Ovary (tissue), 9 donors: ENCODE data around the gene FLNB. TPM values are rescaled to one million over a fixed set of nuclear protein-coding genes. Genes with fewer than 3 reads are reported as not detected.

ENCODE experiments used
- DNase-seq, 5 donors: peaks; one replicate each; pipeline ENCODE4 v3.0.0-alpha.2; 2019 to 2020
- H3K27ac ChIP-seq, 2 donors: fragments of 200-600 bp; one replicate each; pipeline versions ENCODE4 v1.5.1 to v1.8.0; 2019 to 2022
- H3K27me3 ChIP-seq: fragments of 200-600 bp; one replicate; pipeline ENCODE4 v1.8.0; 2022
- H3K36me3 ChIP-seq: fragments of 200-600 bp; sonication (generic); one replicate; pipeline ENCODE4 v1.5.1; 2019
- H3K4me1 ChIP-seq: one replicate; pipeline ENCODE4 v1.8.1; 2013; ENCODE audit warnings: mild to moderate bottlenecking, moderate library complexity; ENCODE audit not compliant: insufficient read depth
- H3K4me3 ChIP-seq: fragments of 200-600 bp; sonication (generic); one replicate; pipeline ENCODE4 v1.5.1; 2017
- H3K9me3 ChIP-seq, 2 donors: fragments of 200-600 bp in 1 of 2; sonication (generic) in 1 of 2; one replicate each; pipeline versions ENCODE4 v1.5.1 to v1.8.1; 2013 to 2019; ENCODE audit warnings: mild to moderate bottlenecking in 1 of 2, moderate library complexity in 1 of 2
- EP300 ChIP-seq: sonication (generic); formaldehyde crosslinking; IDR thresholded peaks from one replicate; pipeline ENCODE4 v1.6.1; 2017; ENCODE audit warnings: antibody characterized with exemption
- POLR2A ChIP-seq: fragments of 450-650 bp; IDR thresholded peaks from one replicate; pipeline ENCODE4 v1.6.1; 2017; ENCODE audit warnings: antibody characterized with exemption, mild to moderate bottlenecking, moderate library complexity
- WGBS, 3 donors: extraction: QIAGEN DNeasy Blood & Tissue Kit in 1 of 3; methylation state at CpG; one replicate each; pipeline versions ENCODE4 v1.1.5 to v1.1.7; 2013 to 2017; 5-methylcytosine and 5-hydroxymethylcytosine counted together
- intact Hi-C, 4 donors: fragments of 100-400 bp; cut with DNase I; formaldehyde crosslinking; loops; one replicate each; pipeline versions ENCODE4 v1.11.0 to v1.15.1; 2022 to 2023
- polyA plus RNA-seq, 2 donors: library from polyadenylated mRNA; stranded (reverse); fragments of 200-250 nt in 1 of 2; fragments of 350-450 nt in 1 of 2; fragmentation: Illumina TruSeq in 1 of 2; extraction: RNeasy Lipid Tissue Mini Kit (QIAGEN cat#74804) in 1 of 2; gene quantifications; one replicate each; pipeline ENCODE4 v1.2.3, GENCODE V29; 2013 to 2014
- total RNA-seq, 7 donors: library from RNA; depleted of rRNA in 2 of 7; stranded (reverse); fragments of >200 nt in 2 of 7; fragmentation: NEBNext Ultra II Directional in 3 of 7; extraction: Animal tissue kit (Norgen Biotek cat#: 25700) in 3 of 7; gene quantifications; one replicate each; pipeline versions ENCODE4 v1.1.0 to v1.2.4, GENCODE V29; 2016 to 2023
- TF ChIP-seq, protein P1 (sequence below), 3 donors: fragments of 450-650 bp in 2 of 3; fragments of 200-600 bp in 1 of 3; IDR thresholded peaks; one replicate each; pipeline versions ENCODE4 v1.5.1 to v1.8.0; 2016 to 2022; ENCODE audit warnings: antibody characterized with exemption in 3 of 3, mild to moderate bottlenecking in 1 of 3
- donor health status: DM: no; HTN: no; CAD: no; lungs with moderate emphysema.
- donor health status: DM: no; HTN: no; CAD: no.
- donor health status: Bipolar disorder and iron deficiency.
- donor health status: DM: yes; HTN: yes; CAD: no.
- donor health status: DM: no; HTN: no; CAD: no.
- donor health status: DM: yes; HTN: yes; CAD: no.

FLNB gene
- total and polyA plus RNA-seq, 9 donors: 51.9 to 190 (median 126) TPM

GRCh38 chr3:58191361-58191991 is 183.3 kb downstream of the FLNB start:
- Histone ChIP-seq H3K9me3 (no peaks in the 10 kb centered on the region), H3K27ac (no peak overlapping the region), H3K4me1 (no peaks in the 10 kb centered on the region), H3K27me3 (no peaks in the 10 kb centered on the region), H3K36me3 (no peaks in the 10 kb centered on the region), H3K4me3 (no peak overlapping the region)
- TF ChIP-seq POLR2A (no peak), EP300 (no peak)
- TF ChIP-seq, protein P1, sequence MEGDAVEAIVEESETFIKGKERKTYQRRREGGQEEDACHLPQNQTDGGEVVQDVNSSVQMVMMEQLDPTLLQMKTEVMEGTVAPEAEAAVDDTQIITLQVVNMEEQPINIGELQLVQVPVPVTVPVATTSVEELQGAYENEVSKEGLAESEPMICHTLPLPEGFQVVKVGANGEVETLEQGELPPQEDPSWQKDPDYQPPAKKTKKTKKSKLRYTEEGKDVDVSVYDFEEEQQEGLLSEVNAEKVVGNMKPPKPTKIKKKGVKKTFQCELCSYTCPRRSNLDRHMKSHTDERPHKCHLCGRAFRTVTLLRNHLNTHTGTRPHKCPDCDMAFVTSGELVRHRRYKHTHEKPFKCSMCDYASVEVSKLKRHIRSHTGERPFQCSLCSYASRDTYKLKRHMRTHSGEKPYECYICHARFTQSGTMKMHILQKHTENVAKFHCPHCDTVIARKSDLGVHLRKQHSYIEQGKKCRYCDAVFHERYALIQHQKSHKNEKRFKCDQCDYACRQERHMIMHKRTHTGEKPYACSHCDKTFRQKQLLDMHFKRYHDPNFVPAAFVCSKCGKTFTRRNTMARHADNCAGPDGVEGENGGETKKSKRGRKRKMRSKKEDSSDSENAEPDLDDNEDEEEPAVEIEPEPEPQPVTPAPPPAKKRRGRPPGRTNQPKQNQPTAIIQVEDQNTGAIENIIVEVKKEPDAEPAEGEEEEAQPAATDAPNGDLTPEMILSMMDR (IDR thresholded peaks at IDR 0.05): no peak
- 68 to 75% (median 70%) methylated on average over 10 of the region's 10 CpGs for WGBS, 3 donors
- intact Hi-C loops: loop anchor here in 1 of 4 donors (10.0 kb wide), 1 partner anchor 343 kb away; the partner anchor contains the start of gene ACOX2
- no peak for DNase-seq

DNA sequence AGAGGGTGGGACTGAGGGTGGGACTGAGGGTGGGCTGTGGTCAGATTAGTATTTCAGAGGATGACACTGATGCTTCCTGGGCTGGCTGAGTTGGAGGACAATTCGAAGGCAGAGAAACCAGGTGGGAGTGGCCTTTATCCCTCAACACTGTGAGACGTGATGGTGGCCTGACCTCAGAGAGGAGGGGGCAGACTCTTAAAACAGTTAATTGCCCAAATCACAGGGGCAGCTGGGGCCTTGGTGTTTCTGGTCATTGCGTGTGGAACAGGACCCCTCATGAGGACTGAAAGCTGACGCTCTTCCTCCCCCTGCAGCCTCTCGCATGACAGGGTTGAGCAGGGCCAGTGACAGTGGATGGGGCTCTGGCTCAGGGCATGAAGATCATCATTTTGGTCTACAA is 183.8 kb downstream of the FLNB start:
- no peaks in the 10 kb centered on the region for H3K4me1 ChIP-seq
- H3K36me3 ChIP-seq: no peaks in the 10 kb centered on the region
- intact Hi-C loops: loop anchor here in 1 of 4 donors (10.0 kb wide), 1 partner anchor 343 kb away; the partner anchor contains the start of gene ACOX2
- DNase-seq: no peak
- H3K27me3 ChIP-seq: no peaks in the 10 kb centered on the region
- TF ChIP-seq, protein P1 (IDR thresholded peaks at IDR 0.05): no peak
- TF ChIP-seq POLR2A (no peak), EP300 (no peak)
- no peaks in the 10 kb centered on the region for H3K9me3 ChIP-seq
- H3K27ac ChIP-seq: no peak overlapping the region
- WGBS, 3 donors: 64 to 82% (median 80%) methylated on average over 5 of the region's 5 CpGs
- no peak overlapping the region for H3K4me3 ChIP-seq

DNA sequence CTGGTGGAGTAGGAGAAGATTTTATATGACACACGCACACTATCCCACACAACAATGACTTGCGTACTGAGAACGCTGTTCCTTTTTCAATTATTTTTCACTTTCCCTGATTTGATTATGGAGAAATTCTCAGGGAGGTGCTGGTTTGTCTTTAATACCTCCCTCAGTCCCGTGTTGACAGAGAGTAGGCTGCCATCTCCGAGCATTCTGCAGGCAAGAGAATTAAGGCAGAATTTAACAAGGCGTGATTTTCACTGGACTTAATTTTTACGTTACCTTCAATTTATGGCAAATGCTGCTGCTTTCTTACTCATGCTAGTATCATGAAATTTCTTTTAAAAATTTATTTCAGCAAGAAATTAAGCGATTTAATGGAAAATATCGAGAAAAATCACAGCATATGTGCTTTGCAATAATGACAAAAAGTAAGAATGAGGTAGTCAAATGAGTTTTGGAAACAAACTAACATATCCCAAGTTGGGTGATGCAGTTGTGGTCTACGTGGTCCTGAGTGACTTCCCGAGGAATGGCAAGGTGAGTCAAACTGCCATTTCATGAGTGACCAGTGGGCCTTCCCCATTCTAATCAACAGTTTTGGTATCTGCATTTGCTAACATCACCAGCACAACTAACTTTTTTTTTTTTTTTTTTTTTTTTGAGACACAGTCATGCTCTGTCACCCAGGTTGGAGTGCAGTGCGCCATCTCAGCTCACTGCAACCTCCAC is 185.6 kb downstream of the FLNB start:
- H3K36me3 ChIP-seq: no peaks in the 10 kb centered on the region
- TF ChIP-seq POLR2A (no peak), EP300 (no peak)
- TF ChIP-seq, protein P1 (IDR thresholded peaks at IDR 0.05): no peak
- H3K9me3 ChIP-seq: no peaks in the 10 kb centered on the region
- 86 to 96% (median 95%) methylated on average over 12 of the region's 12 CpGs for WGBS, 3 donors
- no peak overlapping the region for H3K4me3 ChIP-seq
- DNase-seq: no peak
- no peak overlapping the region for H3K27ac ChIP-seq
- peaks cover 4% of the 10 kb centered on the region for H3K4me1 ChIP-seq
- intact Hi-C loops: loop anchor here in 1 of 4 donors (10.0 kb wide), 1 partner anchor 341 kb away; the partner anchor contains the start of gene ACOX2
- no peaks in the 10 kb centered on the region for H3K27me3 ChIP-seq

DNA sequence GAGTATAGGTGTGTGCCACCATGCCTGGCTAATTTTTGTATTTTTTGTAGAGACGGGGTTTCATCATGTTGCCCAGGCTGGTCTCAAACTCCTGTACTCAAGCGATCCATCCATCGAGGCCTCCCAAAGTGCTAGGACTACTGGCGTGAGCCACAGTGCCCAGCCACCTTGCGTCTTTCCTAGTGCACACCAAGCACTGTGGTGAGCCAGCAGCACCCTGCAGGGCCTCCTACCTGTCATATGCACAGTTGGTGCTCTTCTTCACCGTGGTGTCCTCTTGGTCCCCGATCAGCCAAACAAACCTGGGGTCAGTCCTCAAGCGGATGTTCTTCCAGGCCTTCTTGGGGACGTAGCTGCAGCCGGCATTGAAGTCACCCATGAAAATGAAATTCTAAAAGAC is 189.4 kb downstream of the FLNB start:
- intact Hi-C loops: loop anchor here in 1 of 4 donors (10.0 kb wide), 1 partner anchor 337 kb away; the partner anchor contains the start of gene ACOX2
- DNase-seq: peak in 1 of 5 donors; percentile 18

More for the DNA sequence above, 189.4 kb downstream of the FLNB start:
- Histone ChIP-seq H3K27me3 (no peaks in the 10 kb centered on the region), H3K4me1 (peaks cover 4% of the 10 kb centered on the region), H3K4me3 (no peak overlapping the region), H3K36me3 (no peaks in the 10 kb centered on the region), H3K9me3 (no peaks in the 10 kb centered on the region), H3K27ac (no peak overlapping the region)
- 91 to 97% (median 97%) methylated on average over 10 of the region's 10 CpGs for WGBS, 3 donors
- TF ChIP-seq POLR2A (no peak), EP300 (no peak)
- TF ChIP-seq, protein P1 (IDR thresholded peaks at IDR 0.05): no peak
